HepG2 (cell line): ENCODE measurements around the gene RAC3. TPM values are rescaled to one million over a fixed set of nuclear protein-coding genes. Genes with fewer than 3 reads are reported as not detected.

Experiments
- AFF4 ChIP-seq: sonication (generic); formaldehyde crosslinking; IDR thresholded peaks from 2 replicates; pipeline ENCODE4 v1.4.0; 2020; ENCODE audit warnings: missing genetic modification reagents
- ATF6 ChIP-seq: sonication (generic); formaldehyde crosslinking; conservative IDR thresholded peaks from 2 replicates; pipeline ENCODE4 v1.4.0; 2020; ENCODE audit warnings: missing genetic modification reagents
- CHD2 ChIP-seq: IDR thresholded peaks from 2 replicates; pipeline ENCODE4 v1.6.1; 2011; ENCODE audit warnings: low read depth, low read length, improper control_type of control experiment
- FOSL1 ChIP-seq: sonication (generic); formaldehyde crosslinking; IDR thresholded peaks from 2 replicates; pipeline ENCODE4 v1.9.0; 2021; ENCODE audit warnings: missing genetic modification reagents, borderline replicate concordance
- GZF1 ChIP-seq: sonication (generic); formaldehyde crosslinking; IDR thresholded peaks from 2 replicates; pipeline ENCODE4 v1.5.1; 2020; ENCODE audit warnings: mild to moderate bottlenecking, missing genetic modification reagents
- HIVEP1 ChIP-seq: sonication (generic); formaldehyde crosslinking; IDR thresholded peaks from 2 replicates; pipeline ENCODE4 v1.4.0; 2020; ENCODE audit warnings: mild to moderate bottlenecking, missing genetic modification reagents
- NCOA1 ChIP-seq: sonication (generic); formaldehyde crosslinking; IDR thresholded peaks from 2 replicates; pipeline ENCODE4 v1.9.0; 2021; ENCODE audit warnings: missing genetic modification reagents
- NFE2L1 ChIP-seq: sonication (generic); formaldehyde crosslinking; IDR thresholded peaks from 2 replicates; pipeline ENCODE4 v1.4.0; 2020; ENCODE audit warnings: missing genetic modification reagents, mild to moderate bottlenecking, borderline replicate concordance
- SNRNP70 ChIP-seq: fragments of 200-400 bp; formaldehyde crosslinking; IDR thresholded peaks from 2 replicates; pipeline ENCODE4 v1.6.1; 2017; ENCODE audit warnings: mild to moderate bottlenecking, low read depth, low read length, moderate library complexity
- SOX5 ChIP-seq: IDR thresholded peaks from 2 replicates; pipeline ENCODE4 v1.6.1; 2016; ENCODE audit warnings: borderline replicate concordance
- ZBTB34 ChIP-seq: sonication (generic); formaldehyde crosslinking; IDR thresholded peaks from 2 replicates; pipeline ENCODE4 v1.8.0; 2022; ENCODE audit warnings: mild to moderate bottlenecking, missing genetic modification reagents
- ZNF564 ChIP-seq: sonication (generic); formaldehyde crosslinking; IDR thresholded peaks from 2 replicates; pipeline ENCODE4 v1.8.1; 2023; ENCODE audit warnings: mild to moderate bottlenecking, missing genetic modification reagents
- ZNF569 ChIP-seq: sonication (generic); formaldehyde crosslinking; IDR thresholded peaks from 2 replicates; pipeline ENCODE4 v1.5.0; 2020; ENCODE audit warnings: mild to moderate bottlenecking, missing genetic modification reagents, moderate library complexity, borderline replicate concordance
- ZNF615 ChIP-seq: sonication (generic); formaldehyde crosslinking; IDR thresholded peaks from 2 replicates; pipeline ENCODE4 v1.5.0; 2020; ENCODE audit warnings: mild to moderate bottlenecking, missing genetic modification reagents, borderline replicate concordance
- ZNF670 ChIP-seq: sonication (generic); formaldehyde crosslinking; IDR thresholded peaks from 2 replicates; pipeline ENCODE4 v1.8.0; 2022; ENCODE audit warnings: mild to moderate bottlenecking, missing genetic modification reagents, borderline replicate concordance
- ZXDC ChIP-seq: sonication (generic); formaldehyde crosslinking; IDR thresholded peaks from 2 replicates; pipeline ENCODE4 v1.5.0; 2020; ENCODE audit warnings: mild to moderate bottlenecking, missing genetic modification reagents
- polyA plus RNA-seq, 8 experiments: library from polyadenylated mRNA; depleted of rRNA in 3 of 8; stranded (reverse) in 7 of 8; unstranded in 1 of 8; fragments of >200 nt; fragmentation: Illumina TruSeq in 4 of 8; extraction: Trizol in 4 of 8; gene quantifications; 2 replicates each; pipeline versions ENCODE4 v1.2.1 to v1.2.3, GENCODE V29; 2011 to 2016; ENCODE audit warnings: low read depth in 4 of 8, missing spikeins in 1 of 8, mixed read lengths in 1 of 8; ENCODE audit not compliant: insufficient read depth in 1 of 8
- total RNA-seq, 5 experiments: library from RNA; depleted of rRNA; stranded (reverse); fragments of >200 nt; fragmentation: Illumina TruSeq; extraction: Trizol; gene quantifications; 2 replicates each; pipeline ENCODE4 v1.2.3, GENCODE V29; 2016; ENCODE audit warnings: low read depth in 1 of 5

The RAC3 gene
- total and polyA plus RNA-seq, 2 of the 13 experiments (the other 11 are each of a cell fraction or from before 2014, with no cell fraction given): 10.5 to 21.3 TPM

- TF ChIP-seq ZNF564 (CRISPR knock-in tag): 0 out of 2 replicates have a peak, but pooled peaks have one; percentile 77
- TF ChIP-seq ATF6 (CRISPR knock-in tag): no peak
- TF ChIP-seq ZNF615: no peak; the same call in 1 of the 2 replicates
- TF ChIP-seq AFF4 (CRISPR knock-in tag): peak; percentile 98; the same call in 1 of the 2 replicates
- peak; percentile 50; the same call in 1 of the 2 replicates for TF ChIP-seq ZNF569 (CRISPR knock-in tag)
- peak; percentile 70; the same call in 1 of the 2 replicates for TF ChIP-seq ZXDC (CRISPR knock-in tag)
- no peak; the same call in 1 of the 2 replicates for TF ChIP-seq HIVEP1
- TF ChIP-seq NFE2L1: peak; percentile 24; the same call in 1 of the 2 replicates
- no peak; the same call in 1 of the 2 replicates for TF ChIP-seq ZBTB34 (CRISPR knock-in tag)
- TF ChIP-seq GZF1 (CRISPR knock-in tag): peak; percentile 88; the same call in 1 of the 2 replicates
- TF ChIP-seq CHD2: no peak
- TF ChIP-seq NCOA1: 0 out of 2 replicates have a peak, but pooled peaks have one; percentile 80
- peak; percentile 22; the same call in 1 of the 2 replicates for TF ChIP-seq SOX5
- TF ChIP-seq ZNF670: 0 out of 2 replicates have a peak, but pooled peaks have one; percentile 26
- TF ChIP-seq SNRNP70: no peak
- TF ChIP-seq FOSL1 (CRISPR knock-in tag): no peak
These were observed 37.5 kb upstream of the RAC3 start (continued) for GRCh38 chr17:81993729-81994592.
